ENCODE results near the gene ASTN2.

ASTN2 gene

GRCh38 chr9:116477584-116478141 lies 937.2 kb downstream of the ASTN2 start:
- H3K27me3 ChIP-seq (replicated peaks; ENCODE audit: control insufficient read depth, insufficient read depth, low read length) = no peaks in the 10 kb centered on the region
- DNase-seq (ENCODE audit: extremely low read depth, insufficient read length) = no peak
- H3K4me3 ChIP-seq (replicated peaks; ENCODE audit: low read depth, low read length) = no peak overlapping the region
- TF ChIP-seq, protein P1, sequence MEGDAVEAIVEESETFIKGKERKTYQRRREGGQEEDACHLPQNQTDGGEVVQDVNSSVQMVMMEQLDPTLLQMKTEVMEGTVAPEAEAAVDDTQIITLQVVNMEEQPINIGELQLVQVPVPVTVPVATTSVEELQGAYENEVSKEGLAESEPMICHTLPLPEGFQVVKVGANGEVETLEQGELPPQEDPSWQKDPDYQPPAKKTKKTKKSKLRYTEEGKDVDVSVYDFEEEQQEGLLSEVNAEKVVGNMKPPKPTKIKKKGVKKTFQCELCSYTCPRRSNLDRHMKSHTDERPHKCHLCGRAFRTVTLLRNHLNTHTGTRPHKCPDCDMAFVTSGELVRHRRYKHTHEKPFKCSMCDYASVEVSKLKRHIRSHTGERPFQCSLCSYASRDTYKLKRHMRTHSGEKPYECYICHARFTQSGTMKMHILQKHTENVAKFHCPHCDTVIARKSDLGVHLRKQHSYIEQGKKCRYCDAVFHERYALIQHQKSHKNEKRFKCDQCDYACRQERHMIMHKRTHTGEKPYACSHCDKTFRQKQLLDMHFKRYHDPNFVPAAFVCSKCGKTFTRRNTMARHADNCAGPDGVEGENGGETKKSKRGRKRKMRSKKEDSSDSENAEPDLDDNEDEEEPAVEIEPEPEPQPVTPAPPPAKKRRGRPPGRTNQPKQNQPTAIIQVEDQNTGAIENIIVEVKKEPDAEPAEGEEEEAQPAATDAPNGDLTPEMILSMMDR (IDR thresholded peaks at IDR 0.05; ENCODE audit: insufficient read depth, low read length, poor library complexity, severe bottlenecking) = no peak
- no peaks in the 10 kb centered on the region; the same call in 1 of the 2 replicates for H3K36me3 ChIP-seq (ENCODE audit: control insufficient read depth, insufficient read depth, low read length)

DNA sequence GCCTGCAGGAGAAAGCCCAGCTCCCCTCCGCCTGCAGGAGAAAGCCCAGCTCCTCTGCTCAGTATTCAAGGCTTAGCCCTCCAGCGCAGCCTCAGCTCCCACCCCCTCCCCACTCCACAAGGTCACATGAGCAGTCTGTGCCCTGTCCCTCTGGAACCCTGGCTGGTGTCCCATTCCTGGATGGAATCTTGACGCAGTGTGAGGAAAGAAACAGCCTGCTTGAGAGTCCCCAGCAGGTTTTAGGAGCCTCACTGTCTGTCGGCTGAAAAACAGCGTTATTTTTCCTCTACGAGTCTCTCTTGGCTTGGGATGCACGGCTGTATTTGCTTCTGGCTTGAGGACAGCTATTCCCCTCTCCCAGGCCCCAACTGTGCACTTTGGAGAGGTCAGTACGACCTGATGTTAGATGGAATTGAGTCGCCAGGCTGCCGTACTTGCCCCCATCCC lies 937.9 kb downstream of the ASTN2 start:
- TF ChIP-seq, protein P1 (IDR thresholded peaks at IDR 0.05; ENCODE audit: insufficient read depth, low read length, poor library complexity, severe bottlenecking) = no peak
- H3K36me3 ChIP-seq (ENCODE audit: control insufficient read depth, insufficient read depth, low read length) = no peaks in the 10 kb centered on the region; the same call in 1 of the 2 replicates
- H3K4me3 ChIP-seq (replicated peaks; ENCODE audit: low read depth, low read length) = no peak overlapping the region
- H3K27me3 ChIP-seq (replicated peaks; ENCODE audit: control insufficient read depth, insufficient read depth, low read length) = no peaks in the 10 kb centered on the region
- DNase-seq (ENCODE audit: extremely low read depth, insufficient read length) = no peak

- H3K36me3 ChIP-seq (ENCODE audit: control insufficient read depth, insufficient read depth, low read length) = no peaks in the 10 kb centered on the region; the same call in 1 of the 2 replicates
- H3K4me3 ChIP-seq (replicated peaks; ENCODE audit: low read depth, low read length) = no peak overlapping the region
- TF ChIP-seq, protein P1 (IDR thresholded peaks at IDR 0.05; ENCODE audit: insufficient read depth, low read length, poor library complexity, severe bottlenecking) = no peak
- no peaks in the 10 kb centered on the region for H3K27me3 ChIP-seq (replicated peaks; ENCODE audit: control insufficient read depth, insufficient read depth, low read length)
- no peak for DNase-seq (ENCODE audit: extremely low read depth, insufficient read length)
Measured at GRCh38 chr9:116476002-116476401, 938.9 kb downstream of the ASTN2 start.

DNA sequence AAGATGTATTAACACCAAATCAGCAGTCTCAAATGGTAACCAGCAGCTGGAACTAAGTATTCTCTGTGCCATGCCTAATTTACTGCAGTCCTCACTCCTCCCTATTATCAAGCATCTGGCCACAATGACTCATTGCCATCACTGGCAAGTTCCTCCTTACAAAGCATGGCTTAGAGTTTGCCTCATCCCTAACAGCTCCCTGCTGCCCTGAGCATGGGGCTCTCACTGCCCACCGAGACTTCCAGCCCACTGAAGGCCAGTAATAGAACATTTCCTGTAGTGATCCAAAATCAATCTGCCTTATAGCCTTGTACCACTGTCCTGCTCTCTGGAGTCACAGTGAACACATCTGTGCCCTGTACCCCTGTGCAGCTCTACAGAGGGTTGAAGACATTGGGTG lies 939.7 kb downstream of the ASTN2 start:
- no peak for DNase-seq (ENCODE audit: extremely low read depth, insufficient read length)
- TF ChIP-seq, protein P1 (IDR thresholded peaks at IDR 0.05; ENCODE audit: insufficient read depth, low read length, poor library complexity, severe bottlenecking) = no peak
- Histone ChIP-seq H3K36me3 (ENCODE audit: control insufficient read depth, insufficient read depth, low read length) (no peaks in the 10 kb centered on the region; the same call in 1 of the 2 replicates), H3K27me3 (replicated peaks; ENCODE audit: control insufficient read depth, insufficient read depth, low read length) (no peaks in the 10 kb centered on the region), H3K4me3 (replicated peaks; ENCODE audit: low read depth, low read length) (no peak overlapping the region)

DNA sequence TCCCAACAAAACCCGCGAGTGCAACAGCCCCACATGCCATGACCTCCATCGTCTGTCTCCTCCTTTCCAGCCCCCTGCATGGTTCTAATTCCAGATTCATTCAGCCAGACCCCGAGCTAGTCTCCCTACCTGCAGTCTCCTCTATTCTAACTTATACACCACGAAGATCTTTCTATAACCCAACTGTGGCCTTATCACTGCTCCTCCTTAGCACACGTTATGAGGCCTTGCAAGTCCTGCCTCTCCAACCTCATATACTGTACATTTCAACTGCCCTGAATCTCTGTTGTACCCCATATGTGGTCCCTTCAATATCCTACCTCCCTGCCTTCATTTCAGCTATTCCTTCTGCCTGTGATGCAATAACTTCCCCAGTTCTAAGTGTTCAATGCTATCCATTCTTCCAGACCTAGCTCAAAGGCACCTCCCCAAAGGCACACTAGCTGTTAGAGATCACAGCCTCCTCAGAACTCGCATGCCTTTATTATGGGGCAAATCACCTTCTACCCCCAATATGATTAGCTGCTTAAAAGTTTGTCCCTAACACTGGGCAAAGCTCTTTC lies 942.8 kb downstream of the ASTN2 start:
- no peak overlapping the region for H3K4me3 ChIP-seq (replicated peaks; ENCODE audit: low read depth, low read length)
- TF ChIP-seq, protein P1 (IDR thresholded peaks at IDR 0.05; ENCODE audit: insufficient read depth, low read length, poor library complexity, severe bottlenecking) = no peak
- no peaks in the 10 kb centered on the region for H3K27me3 ChIP-seq (replicated peaks; ENCODE audit: control insufficient read depth, insufficient read depth, low read length)
- H3K36me3 ChIP-seq (ENCODE audit: control insufficient read depth, insufficient read depth, low read length) = no peaks in the 10 kb centered on the region; the same call in 1 of the 2 replicates
- DNase-seq (ENCODE audit: extremely low read depth, insufficient read length) = no peak

Measured in GM06990 (cell line).